GM12873 (cell line): ENCODE results near the gene PNPLA8.

ENCODE experiments used
- TF ChIP-seq, protein P1 (sequence below): IDR thresholded peaks from 2 replicates; pipeline ENCODE4 v1.5.1; 2012; ENCODE audit warnings: low read depth, mild to moderate bottlenecking, moderate library complexity, low read length, control low read depth; ENCODE audit not compliant: insufficient read depth; ENCODE audit errors: missing control alignments

Gene PNPLA8

DNA sequence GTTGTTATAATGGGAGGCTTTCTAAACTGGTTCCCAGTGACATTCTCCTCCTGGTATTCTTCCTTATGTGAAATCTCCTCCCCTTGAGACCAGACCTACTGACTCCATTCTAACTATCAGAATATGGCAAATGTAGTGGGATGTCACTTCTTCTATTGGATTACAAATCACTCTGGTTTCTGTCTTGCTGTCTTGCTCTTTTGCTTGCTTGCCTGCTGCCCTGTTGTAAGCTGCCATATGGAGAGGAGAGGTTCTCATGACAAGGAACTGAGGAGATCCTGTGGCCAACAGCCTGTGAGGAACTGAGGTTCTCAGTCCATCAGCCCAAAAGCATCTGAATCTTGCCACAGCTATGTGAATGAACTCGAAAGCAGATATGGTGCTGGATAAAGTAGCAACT is 65.0 kb downstream of the PNPLA8 start:
- TF ChIP-seq, protein P1, sequence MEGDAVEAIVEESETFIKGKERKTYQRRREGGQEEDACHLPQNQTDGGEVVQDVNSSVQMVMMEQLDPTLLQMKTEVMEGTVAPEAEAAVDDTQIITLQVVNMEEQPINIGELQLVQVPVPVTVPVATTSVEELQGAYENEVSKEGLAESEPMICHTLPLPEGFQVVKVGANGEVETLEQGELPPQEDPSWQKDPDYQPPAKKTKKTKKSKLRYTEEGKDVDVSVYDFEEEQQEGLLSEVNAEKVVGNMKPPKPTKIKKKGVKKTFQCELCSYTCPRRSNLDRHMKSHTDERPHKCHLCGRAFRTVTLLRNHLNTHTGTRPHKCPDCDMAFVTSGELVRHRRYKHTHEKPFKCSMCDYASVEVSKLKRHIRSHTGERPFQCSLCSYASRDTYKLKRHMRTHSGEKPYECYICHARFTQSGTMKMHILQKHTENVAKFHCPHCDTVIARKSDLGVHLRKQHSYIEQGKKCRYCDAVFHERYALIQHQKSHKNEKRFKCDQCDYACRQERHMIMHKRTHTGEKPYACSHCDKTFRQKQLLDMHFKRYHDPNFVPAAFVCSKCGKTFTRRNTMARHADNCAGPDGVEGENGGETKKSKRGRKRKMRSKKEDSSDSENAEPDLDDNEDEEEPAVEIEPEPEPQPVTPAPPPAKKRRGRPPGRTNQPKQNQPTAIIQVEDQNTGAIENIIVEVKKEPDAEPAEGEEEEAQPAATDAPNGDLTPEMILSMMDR: no peak

DNA sequence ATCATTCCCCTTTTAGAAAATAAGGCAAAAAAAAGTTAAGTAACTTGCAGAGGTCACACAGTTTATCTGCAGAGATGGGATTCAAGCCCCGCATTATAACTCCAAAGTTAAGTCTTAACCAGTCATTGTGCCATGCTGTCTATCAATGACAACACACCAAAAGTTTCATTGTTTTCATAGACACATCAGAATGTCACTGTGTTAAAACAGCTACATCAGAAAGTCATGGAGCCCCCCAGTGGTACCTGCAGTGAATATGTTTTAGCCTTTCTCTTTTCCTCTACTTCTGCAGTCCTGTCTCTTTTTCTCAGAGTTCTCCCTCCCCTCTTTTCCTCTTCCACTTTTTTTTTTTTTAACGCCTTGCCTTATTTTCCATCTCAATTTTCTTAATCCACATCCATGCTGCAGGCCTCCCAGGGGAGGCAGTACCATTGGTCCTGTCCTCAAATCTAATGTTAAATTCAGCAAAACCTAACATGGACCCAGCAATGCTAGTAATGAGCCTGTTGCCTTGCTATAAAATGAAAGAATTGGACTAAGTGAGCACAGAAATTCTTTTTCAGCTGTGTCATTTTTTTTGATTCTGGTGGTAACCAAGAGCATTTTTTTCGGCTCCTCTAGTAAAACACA is 65.9 kb downstream of the PNPLA8 start:
- TF ChIP-seq, protein P1: peak; percentile 69

DNA sequence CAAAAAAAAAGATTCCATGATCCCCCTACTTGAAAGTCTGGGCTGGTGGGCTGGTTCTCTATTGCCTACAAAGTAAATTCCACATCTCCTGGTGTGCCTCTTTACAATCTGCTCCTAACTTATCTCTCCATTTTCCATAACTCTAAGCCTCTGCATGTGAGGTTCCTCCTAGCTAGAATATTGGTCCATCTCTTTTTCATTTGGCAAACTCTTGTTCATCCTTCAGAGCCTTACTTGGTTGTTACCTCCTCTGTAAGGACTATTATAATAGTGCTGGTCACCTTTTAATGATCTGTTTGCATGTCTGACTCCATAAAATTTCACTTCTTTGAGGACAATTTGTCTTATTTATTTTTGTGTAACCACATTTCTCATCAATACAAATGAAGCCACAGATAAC is 68.1 kb downstream of the PNPLA8 start:
- TF ChIP-seq, protein P1: no peak

DNA sequence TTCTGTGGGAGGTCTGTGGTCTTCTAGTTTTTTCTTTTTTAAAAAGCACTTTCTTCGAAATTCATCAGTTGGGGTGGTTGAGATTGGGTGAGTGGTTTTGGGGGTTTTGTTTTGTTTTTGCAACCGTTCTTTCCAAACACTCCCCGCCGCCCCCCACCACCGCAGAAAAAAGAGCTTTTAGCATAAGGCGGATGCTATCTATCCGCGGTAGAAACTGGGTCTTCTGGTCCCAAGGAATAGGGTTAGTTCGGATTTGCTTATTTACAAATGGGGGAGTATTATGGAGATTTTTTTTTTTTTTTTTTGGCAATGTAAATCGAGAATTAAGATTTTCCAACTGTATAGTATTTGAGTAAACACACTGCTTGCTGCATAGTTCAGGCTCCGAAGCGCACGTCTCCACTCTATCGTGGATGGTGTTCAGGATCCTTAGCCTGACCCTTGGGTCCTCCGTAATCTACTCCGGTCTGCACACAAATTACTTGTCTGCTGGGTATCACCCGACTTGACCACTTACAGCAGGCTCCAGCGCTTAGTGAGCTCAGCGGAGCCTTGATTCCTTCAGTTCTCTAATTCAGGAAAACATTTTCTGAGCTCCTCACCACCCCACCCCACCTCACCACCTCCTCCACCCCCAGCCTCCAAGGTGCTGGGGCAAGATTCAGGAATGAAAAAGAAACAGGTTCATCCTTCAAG is 68.9 kb downstream of the PNPLA8 start:
- TF ChIP-seq, protein P1: no peak

DNA sequence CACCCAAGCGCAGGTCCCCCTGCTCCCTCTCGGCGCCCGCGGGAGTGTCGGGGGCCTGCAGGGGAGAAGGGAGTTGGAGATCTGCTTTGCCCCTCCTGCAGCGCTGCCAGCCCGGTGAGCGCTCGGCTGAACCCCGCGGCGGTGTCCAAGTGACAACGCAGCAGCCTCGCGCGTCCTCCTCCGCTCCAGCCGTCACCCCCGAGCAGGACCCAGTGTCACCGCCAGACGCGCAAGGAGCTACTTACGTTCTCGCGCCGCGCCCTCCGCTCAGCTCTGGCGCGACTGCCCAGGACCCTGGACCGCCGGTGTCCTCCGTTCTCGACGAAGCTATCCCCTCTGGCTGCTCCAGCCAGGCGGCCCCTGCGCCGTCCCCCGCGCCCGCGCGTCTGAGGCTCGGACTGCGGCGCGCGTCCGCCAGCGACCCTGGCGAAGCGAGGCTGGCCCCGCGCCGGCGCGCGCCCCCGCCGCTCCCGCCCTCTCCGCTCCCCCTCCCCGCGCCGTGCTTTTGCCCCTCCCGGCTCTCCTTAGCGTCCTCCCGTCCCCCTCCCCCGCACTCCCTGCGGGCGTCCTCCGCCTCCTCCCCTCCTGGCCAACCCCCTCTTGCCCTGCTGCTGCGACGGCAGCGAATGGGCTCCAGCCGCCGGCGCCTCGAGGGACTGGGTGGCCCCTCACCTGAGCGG is 69.8 kb downstream of the PNPLA8 start, which contains the start of gene NRCAM:
NRCAM (minus strand) TSS at position 439 of the 680 bp plus-strand sequence. CDS start 216,372 bp downstream, outside the sequence.
- TF ChIP-seq, protein P1: no peak

DNA sequence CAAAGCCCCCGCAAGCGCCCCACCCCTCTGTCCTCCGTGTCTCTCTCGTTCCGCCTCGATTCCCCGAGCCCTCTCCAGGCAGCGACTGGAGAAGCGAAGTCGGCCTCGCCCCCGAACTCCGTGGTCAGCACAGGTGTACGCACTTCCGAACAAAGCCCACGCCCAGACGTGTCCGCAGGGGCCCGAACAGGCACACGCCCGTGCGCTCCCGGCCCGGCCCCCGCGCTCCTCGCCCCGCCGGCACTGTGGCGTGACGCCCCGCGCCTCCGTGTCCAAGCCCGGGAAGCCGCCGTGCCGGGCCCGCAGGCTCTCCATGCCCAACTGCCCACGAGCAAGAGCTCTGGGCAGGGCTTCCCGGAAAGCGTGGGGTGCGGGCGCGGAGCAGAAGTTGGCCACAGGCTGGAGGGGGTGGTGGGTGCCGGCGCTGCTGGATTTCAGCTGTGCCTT is 70.4 kb downstream of the PNPLA8 start:
- TF ChIP-seq, protein P1: no peak
